ENCODE results near the gene SBK1. TPM values are rescaled to one million over a fixed set of nuclear protein-coding genes. Genes with fewer than 3 reads are reported as not detected.

SBK1 gene
- total RNA-seq, 1 donor from 2014 or later, result 2.4 TPM

GRCh38 chr16:28289939-28290858, 2.1 kb upstream of the SBK1 start:
- H3K9me3 ChIP-seq, result no peaks in the 10 kb centered on the region
- TF ChIP-seq, protein P1, sequence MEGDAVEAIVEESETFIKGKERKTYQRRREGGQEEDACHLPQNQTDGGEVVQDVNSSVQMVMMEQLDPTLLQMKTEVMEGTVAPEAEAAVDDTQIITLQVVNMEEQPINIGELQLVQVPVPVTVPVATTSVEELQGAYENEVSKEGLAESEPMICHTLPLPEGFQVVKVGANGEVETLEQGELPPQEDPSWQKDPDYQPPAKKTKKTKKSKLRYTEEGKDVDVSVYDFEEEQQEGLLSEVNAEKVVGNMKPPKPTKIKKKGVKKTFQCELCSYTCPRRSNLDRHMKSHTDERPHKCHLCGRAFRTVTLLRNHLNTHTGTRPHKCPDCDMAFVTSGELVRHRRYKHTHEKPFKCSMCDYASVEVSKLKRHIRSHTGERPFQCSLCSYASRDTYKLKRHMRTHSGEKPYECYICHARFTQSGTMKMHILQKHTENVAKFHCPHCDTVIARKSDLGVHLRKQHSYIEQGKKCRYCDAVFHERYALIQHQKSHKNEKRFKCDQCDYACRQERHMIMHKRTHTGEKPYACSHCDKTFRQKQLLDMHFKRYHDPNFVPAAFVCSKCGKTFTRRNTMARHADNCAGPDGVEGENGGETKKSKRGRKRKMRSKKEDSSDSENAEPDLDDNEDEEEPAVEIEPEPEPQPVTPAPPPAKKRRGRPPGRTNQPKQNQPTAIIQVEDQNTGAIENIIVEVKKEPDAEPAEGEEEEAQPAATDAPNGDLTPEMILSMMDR (IDR thresholded peaks at IDR 0.05), result no peak
- no peak overlapping the region for H3K4me3 ChIP-seq
- no peak for DNase-seq
- H3K36me3 ChIP-seq, result no peaks in the 10 kb centered on the region
- ATAC-seq, result no peak
- no peak overlapping the region for H3K27ac ChIP-seq
- H3K27me3 ChIP-seq (ENCODE audit: low read depth), result peaks cover 8% of the 10 kb centered on the region
- intact Hi-C loops (cut with DNase I), result no loop called here
- H3K4me1 ChIP-seq, result peaks cover 16% of the 10 kb centered on the region

DNA sequence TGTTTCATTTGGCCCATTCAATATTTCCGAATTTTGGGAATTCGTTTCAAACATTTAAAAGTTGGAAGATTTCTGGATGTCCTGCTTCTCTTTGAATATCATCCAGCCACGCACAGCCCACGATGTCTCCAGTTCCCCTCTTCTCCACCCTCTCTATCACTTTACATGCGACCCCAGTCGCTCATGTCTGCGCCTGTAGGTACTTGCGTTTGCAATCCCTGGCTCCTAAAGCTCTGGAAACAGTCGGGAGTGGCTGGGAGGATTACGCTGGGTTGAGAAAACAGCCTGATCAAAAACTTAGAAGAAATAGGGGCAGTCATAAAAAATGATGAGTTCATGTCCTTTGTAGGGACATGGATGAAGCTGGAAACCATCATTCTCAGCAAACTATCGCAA, 1.5 kb upstream of the SBK1 start:
- no peak overlapping the region for H3K4me3 ChIP-seq
- peaks cover 16% of the 10 kb centered on the region for H3K4me1 ChIP-seq
- TF ChIP-seq, protein P1 (IDR thresholded peaks at IDR 0.05), result no peak
- no peak overlapping the region for H3K27ac ChIP-seq
- H3K36me3 ChIP-seq, result no peaks in the 10 kb centered on the region
- H3K9me3 ChIP-seq, result no peaks in the 10 kb centered on the region
- ATAC-seq (no peak), DNase-seq (no peak)
- H3K27me3 ChIP-seq (ENCODE audit: low read depth), result peaks cover 8% of the 10 kb centered on the region
- intact Hi-C loops (cut with DNase I), result no loop called here

DNA sequence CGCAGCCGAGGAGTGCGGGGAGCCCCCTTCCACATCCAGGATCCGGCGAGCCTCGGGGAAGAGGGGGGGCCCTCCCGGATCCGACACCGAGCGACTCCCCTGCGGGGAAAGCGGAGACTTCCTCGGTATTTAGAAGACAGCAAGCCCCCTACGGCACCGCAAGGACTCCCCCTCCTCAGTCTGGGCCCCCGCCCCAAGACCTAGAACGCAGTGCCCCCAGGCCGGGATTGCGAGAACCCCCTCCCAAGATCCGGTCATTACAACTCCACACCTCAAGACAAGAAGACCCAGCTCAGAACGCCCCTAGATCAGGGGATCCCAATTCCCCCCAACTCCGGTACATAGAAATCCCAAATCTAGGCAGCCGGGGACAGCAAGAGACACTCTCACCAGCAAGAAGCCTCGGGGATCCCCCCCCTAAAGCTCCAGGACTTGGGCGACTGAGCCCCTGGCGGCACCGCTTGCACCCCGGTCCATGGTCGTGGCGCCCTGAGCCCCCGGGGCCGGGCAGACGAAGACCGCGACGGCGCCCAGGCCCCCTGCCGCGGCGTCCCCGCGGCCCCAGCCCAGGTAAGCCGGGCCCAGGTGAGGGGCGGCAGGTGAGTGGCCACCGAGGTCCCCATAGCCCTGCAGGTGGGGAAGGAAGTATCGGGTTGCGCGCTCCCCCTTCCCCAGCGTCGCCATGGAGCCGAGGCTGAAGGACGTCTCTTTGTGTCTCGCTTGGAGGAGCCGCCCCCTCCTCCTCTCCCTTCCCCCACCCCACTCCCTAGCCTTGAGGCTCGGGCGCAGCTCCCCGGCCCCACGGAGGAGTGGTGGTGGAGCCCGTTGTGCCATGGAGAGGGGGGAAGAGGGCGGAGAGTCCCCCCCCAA, 641 bp downstream of the SBK1 start:
- DNase-seq (no peak), ATAC-seq (peak; percentile 5 to 6)
- Histone ChIP-seq H3K27me3 (ENCODE audit: low read depth) (peaks cover 8% of the 10 kb centered on the region), H3K9me3 (no peaks in the 10 kb centered on the region), H3K36me3 (no peaks in the 10 kb centered on the region), H3K4me3 (peak overlapping the region; percentile 65), H3K27ac (no peak overlapping the region), H3K4me1 (peaks cover 23% of the 10 kb centered on the region)
- TF ChIP-seq, protein P1 (IDR thresholded peaks at IDR 0.05), result no peak
- intact Hi-C loops (cut with DNase I), result no loop called here

DNA sequence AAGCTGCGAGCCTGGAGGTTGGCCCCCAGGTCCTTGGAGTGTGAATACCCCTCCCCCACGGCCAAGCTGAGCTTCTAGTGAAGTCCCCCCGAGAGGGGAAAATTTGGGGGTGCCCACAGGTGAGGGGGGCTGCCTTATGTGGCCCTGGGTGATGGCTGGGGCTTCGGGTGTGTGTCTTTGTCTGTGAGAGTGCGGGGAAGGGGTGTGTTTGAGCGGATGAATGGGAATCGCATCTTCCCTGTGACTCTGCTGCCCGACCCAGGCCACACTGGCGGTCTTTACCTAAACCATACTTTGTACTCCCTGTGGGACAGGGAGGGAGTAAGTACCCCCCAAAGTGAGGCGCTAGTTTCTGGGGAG, 1.3 kb downstream of the SBK1 start:
- Histone ChIP-seq H3K4me3 (peak overlapping the region; percentile 65), H3K36me3 (no peaks in the 10 kb centered on the region), H3K27me3 (ENCODE audit: low read depth) (peaks cover 8% of the 10 kb centered on the region), H3K4me1 (peaks cover 28% of the 10 kb centered on the region), H3K9me3 (no peaks in the 10 kb centered on the region), H3K27ac (no peak overlapping the region)
- DNase-seq (no peak), ATAC-seq (no peak)
- intact Hi-C loops (cut with DNase I), result no loop called here
- TF ChIP-seq, protein P1 (IDR thresholded peaks at IDR 0.05), result no peak

DNA sequence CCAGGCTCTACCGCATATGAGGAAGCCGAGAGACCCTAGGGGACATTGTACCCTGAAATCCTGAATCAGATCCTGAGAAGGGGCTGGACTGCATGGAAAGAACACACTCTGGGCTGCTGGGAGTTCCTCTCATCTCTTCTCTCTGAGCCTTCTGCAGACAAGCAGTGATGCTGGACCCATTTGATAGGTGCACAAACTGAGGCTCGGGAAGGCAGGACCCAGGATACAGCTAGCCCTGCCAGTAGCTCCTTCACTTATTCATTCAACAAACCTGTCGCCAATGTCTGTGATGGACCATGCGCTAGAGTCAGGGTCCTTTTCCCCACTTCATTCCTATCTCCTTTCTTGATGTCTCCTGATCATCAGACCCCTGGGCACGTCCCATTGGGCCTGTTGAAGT, 1.9 kb downstream of the SBK1 start:
- no peak for ATAC-seq
- DNase-seq, result no peak
- intact Hi-C loops (cut with DNase I), result no loop called here
- no peaks in the 10 kb centered on the region for H3K36me3 ChIP-seq
- H3K9me3 ChIP-seq, result no peaks in the 10 kb centered on the region
- no peak overlapping the region for H3K27ac ChIP-seq
- no peak overlapping the region for H3K4me3 ChIP-seq
- peaks cover 31% of the 10 kb centered on the region for H3K4me1 ChIP-seq
- H3K27me3 ChIP-seq (ENCODE audit: low read depth), result peaks cover 8% of the 10 kb centered on the region
- TF ChIP-seq, protein P1 (IDR thresholded peaks at IDR 0.05), result no peak

All from lower lobe of right lung (tissue), 2 donors.